Right lobe of liver (tissue), 4 donors: ENCODE measurements around the gene PLCB1.

Experiments used
- POLR2A ChIP-seq: fragments of 450-650 bp; IDR thresholded peaks from one replicate; pipeline ENCODE4 v1.6.1; 2017; ENCODE audit warnings: antibody characterized with exemption, mild to moderate bottlenecking
- TF ChIP-seq, protein P1 (sequence below), 4 donors: fragments of 200-600 bp in 3 of 4; fragments of 450-650 bp in 1 of 4; IDR thresholded peaks; one replicate each; pipeline versions ENCODE4 v1.5.1 to v1.8.0; 2016 to 2022; ENCODE audit warnings: antibody characterized with exemption in 4 of 4, mild to moderate bottlenecking in 2 of 4
- donor health status: DM: no; HTN: no; CAD: no.
- donor health status: DM: no; HTN: no; CAD: no.
- donor health status: DM: no; HTN: yes; CAD: no.

DNA sequence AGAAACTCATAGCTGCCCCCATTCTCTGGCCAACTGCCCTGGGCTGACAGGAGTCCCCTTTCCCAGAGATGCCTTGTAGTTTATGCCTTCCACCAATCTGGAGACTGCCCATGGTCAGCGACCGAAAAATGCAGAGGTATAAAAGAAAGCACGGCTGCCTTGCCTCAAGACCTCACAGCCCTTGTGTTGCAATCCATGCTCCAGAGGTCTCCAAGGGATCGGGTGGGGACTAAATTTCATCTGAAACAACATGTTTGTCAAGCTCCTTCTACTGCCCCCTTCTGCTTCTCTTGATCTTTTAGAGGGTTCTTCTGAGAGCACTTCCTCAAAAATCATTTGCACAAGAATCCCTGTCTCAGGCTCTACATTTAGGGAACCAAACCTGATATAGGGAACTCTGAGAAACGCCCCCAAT lies 128.8 kb downstream of the PLCB1 start:
- TF ChIP-seq, protein P1, sequence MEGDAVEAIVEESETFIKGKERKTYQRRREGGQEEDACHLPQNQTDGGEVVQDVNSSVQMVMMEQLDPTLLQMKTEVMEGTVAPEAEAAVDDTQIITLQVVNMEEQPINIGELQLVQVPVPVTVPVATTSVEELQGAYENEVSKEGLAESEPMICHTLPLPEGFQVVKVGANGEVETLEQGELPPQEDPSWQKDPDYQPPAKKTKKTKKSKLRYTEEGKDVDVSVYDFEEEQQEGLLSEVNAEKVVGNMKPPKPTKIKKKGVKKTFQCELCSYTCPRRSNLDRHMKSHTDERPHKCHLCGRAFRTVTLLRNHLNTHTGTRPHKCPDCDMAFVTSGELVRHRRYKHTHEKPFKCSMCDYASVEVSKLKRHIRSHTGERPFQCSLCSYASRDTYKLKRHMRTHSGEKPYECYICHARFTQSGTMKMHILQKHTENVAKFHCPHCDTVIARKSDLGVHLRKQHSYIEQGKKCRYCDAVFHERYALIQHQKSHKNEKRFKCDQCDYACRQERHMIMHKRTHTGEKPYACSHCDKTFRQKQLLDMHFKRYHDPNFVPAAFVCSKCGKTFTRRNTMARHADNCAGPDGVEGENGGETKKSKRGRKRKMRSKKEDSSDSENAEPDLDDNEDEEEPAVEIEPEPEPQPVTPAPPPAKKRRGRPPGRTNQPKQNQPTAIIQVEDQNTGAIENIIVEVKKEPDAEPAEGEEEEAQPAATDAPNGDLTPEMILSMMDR (IDR thresholded peaks at IDR 0.05), result no peak
- no peak for TF ChIP-seq POLR2A
